SIG-M5 (cell line): ENCODE results near the gene ARIH2.
"Not testable (repeated sequence)": the region's sequence is repeated elsewhere in the genome, so short reads cannot be mapped to it uniquely, and the experiment has no call there.

ENCODE experiments used
- DNase-seq: peaks from one replicate; lab custom pipeline; 2025; lab: John Stamatoyannopoulos, UW

The ARIH2 gene

DNA sequence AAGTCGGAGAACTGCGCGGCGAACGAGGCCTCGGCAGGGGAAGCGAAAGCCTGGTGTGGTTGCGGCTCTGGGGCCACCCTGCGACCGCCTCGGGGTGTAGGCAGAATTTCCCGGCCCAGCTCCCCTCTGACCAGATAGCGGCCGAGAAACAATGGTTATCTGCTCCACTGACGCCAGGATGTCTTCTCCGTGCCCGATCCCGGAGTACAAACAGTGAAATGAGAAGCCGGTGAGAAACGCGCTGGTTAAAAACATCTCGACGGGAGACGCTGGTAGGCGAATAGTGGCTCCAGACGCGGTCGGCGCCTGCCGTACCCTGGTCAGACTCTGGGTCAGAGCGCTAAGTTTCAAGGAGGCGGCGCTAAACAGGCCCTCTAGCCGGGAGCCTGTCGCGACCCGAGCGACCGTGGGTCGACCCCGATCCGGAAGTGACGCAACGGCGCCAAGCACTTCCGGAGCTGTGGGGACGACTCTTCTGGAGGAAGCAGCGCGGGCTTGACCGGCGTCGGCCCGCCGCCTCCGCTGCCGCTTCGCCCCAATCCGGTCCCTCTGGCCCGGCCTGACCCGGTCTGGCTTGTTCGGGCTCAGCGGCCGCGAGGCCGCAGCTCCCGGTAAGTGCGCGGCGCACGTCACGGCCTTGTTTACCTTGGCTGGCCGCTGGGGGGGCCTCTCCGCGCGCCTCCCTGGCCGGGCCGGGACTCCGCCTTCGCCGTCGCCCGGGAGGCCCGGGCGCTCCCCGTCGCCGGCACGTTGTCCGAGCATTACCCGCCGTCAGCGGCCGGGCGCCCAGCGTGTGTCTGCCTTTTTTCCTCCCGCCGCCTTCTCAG, at the start of gene ARIH2:
ARIH2 (plus strand) TSS at position 455 of the 827 bp plus-strand sequence. CDS start 8,717 bp downstream, outside the sequence.
- peak; percentile 53 for DNase-seq

DNA sequence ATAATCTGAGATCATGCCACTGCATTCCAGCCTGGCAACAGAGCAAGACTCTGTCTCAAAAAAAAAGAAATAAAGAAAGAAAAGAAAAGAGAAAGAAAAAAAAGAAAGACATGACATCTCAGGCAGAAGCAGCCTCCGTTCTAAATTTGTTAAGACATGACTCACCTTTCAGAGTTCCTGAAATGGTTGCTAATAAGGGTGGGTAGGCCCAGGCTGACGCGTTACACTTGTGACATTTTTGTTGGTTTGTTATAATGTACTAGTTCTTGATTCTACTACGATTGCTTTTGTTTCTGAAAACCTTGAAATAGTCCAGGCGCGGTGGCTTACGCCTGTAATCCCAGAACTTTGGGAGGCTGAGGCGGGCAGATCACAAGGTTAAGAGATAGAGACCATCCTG, 41.0 kb upstream of the ARIH2 start:
- no peak for DNase-seq

DNA sequence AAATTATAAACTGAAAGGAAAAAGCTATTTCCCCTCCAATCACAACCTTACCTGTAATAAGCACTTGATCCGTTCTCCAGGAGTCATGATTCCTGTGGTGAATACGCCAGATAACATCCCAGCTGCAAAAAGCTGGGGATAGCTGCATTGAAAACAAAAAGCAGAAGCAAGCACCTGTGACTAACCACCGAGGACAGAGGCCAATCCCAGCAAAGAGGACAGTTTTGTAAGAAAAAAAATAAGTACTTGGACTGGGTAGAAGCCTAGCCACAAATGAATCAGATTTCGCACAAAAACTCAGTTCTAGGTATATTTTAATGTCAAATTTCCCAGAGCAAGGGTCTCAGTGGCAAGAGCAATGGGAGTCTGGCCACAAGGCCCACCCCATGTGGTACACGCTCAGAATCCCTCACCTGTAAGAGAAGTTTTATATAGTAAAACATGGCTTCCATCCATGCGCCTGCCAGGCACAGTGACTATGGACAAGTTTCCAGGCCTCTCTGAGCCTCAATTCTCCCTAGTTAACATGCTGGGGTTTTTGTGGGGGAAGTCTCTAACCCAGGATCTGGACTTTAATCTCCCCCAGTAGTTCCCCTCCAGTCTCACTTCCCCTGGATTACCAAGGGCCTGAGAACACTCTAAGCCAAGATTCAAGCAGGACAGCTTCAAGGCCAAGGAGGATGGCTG, 39.2 kb upstream of the ARIH2 start:
- DNase-seq: no peak

DNA sequence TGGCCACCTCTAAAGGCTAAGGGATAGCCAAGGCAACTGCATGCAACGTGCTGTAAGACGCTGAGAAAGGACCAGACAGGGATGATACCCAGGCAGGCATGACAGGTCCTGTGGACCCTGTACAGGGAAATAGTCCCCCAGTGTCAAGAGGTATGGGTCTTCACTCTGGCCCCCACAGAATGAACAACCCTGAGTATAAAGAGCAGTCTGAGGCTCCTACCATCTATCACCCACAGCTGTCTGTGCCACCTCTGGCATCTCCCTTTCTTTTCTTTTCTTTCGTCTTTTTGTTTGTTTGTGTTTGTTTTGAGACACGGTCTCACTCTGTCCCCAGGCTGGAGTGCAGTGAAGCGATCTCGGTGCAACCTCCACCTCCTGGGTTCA, 38.7 kb upstream of the ARIH2 start:
- DNase-seq: no peak

DNA sequence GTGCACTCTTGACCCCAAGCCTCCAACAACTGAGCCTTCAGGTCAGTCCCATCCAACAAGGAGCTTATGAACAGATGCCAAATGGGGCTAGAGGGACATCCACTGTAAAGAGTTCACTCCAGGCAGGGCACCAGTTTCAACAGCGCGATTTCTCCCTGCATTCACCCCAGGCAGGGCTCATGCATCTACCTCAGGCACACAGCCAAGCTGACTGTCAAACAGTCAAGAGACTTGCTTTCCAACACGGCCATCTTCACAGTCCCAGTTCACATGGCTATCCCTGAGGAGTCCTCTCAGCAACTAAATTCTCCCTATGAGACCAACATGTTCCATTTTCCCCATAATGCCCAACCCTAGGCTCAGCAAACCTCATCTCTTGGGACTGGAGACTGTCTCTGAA, 37.6 kb upstream of the ARIH2 start:
- DNase-seq: no peak

DNA sequence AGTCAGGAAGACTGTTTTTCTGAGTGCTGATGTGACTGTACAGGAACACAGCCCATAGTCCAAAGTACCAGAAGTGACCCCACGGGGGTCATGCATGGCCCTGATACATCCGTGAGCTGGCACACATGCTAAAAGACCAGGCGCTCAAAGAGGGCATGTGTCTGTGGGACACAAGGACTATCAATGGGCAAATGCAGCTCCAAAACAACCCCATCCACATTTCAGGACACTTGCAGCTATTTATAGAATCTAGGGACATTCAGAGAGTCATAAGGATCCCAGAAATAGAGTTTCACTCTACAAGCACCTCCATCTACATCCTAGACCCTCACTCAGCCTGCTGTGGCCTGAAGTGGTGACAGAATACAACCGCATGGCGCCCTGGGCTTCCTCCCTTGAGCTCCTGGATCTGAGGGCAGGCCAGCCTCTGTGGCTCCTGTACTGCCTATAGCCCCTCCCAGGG, 37.0 kb upstream of the ARIH2 start:
- no peak for DNase-seq

DNA sequence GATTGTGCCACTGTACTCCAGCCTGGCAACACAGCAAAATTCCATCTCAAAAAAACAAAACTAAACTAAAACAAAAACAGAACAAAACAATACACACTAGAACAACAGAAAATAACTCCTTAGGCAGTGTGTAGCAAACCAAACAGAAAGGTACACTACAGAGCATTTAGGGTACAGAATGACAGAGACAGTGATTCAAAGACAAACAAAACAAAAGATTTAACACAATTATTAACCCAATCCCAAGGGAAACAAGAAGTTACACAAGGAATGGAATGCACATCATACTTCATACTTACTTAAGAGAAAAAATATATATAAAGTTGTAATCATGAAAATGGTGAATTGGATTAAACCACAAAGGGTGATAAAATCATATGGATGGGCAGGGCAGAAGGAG, 32.9 kb upstream of the ARIH2 start:
- no peak for DNase-seq

DNA sequence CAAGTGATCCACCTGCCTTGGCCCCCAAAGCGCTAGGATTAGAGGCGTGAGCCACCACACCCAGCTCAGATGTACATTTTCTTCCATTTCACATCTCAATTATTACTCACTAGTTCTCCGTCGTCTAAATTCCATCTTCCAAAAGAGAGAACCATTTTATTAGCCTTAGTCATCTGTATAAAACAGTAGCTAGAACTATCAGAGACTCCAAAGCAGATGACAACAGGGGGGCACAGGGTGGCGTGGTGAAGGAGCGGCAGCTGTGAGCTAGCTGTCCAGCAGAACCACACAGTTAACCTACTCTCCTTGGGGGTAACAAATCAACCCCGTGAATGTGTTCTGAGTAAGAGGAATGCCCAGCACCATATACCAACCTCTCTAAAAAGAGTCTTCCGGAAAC, 27.0 kb upstream of the ARIH2 start:
- no peak for DNase-seq

DNA sequence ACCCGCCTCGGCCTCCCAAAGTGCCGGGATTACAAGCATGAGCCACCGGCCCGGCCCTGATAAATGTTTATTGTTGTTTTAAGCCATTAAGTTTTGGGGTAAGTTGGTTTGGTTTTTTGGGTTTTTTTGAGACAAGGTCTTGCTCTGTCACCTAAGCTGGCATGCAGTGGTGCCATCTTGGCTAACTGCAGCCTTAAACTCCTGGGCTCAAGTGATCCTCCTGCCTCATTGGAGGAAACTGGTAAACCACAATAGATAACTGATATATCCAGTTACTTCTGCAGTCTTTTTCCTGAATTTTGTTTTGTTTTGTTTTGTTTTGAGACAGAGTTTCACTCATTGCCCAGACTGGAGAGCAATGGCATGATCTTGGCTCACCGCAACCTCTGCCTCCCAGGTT, 24.1 kb upstream of the ARIH2 start:
- no peak for DNase-seq

DNA sequence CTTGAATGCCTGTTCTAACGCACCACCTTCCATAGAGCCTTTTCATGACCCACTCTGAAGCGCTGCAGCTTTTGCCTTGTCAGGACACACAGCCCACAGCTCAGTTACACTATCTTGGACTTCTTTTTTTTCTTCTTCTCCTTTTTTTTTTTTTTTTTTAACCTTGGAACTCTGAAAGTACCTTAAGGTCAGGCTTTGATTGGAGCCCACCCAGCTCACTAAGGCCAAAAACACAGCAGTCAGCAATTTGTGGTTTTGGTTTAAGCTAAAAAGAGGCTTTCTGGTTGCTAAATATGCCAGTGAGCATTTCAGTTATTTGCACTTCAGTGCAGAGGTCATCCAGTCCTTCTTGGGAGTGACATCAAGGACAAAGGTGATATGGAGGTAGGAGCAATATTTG, 21.7 kb upstream of the ARIH2 start:
- no peak for DNase-seq

DNA sequence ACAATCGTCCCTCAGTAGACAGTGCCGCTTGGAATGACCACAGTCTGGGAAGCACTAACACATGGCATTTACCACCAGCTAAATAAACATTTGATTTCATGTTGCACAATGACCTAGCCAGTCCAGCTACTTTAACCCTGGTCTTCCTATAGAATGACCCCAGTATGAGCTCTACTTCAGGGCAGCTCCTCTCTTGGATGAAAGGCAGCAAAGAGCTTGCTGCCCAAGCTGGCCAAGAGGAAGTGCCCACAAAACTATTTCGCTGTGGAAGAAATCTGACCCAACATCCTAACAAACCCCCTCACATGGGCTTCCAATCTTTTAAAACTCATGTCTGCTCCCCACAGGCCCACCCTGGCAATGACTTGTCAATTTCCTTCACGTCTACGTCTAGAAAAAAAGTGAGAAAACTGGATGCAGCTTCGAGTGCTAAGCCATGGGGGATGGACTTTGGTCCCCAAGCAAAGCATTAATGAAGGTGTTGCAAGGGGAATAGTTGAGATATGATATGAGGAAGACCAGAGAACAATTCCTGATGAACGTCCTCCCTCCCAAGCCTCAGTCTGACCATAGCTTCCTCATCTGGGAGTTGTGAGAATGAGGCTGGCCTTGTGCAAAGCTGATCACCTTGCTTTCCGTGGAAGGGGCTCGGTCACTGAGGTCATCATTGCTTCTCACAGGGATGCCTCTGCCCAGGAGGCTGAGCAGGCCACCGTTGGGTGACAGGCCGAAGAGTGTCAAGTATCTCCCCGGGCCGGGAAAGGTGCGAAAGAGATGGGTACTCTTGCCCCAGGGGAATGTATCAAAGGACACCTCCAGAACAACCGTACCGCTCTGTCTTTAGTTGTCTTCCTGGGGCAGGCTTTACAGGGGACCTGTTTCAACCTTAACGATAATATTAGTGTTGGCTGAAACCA, 20.9 kb upstream of the ARIH2 start:
- DNase-seq: no peak

DNA sequence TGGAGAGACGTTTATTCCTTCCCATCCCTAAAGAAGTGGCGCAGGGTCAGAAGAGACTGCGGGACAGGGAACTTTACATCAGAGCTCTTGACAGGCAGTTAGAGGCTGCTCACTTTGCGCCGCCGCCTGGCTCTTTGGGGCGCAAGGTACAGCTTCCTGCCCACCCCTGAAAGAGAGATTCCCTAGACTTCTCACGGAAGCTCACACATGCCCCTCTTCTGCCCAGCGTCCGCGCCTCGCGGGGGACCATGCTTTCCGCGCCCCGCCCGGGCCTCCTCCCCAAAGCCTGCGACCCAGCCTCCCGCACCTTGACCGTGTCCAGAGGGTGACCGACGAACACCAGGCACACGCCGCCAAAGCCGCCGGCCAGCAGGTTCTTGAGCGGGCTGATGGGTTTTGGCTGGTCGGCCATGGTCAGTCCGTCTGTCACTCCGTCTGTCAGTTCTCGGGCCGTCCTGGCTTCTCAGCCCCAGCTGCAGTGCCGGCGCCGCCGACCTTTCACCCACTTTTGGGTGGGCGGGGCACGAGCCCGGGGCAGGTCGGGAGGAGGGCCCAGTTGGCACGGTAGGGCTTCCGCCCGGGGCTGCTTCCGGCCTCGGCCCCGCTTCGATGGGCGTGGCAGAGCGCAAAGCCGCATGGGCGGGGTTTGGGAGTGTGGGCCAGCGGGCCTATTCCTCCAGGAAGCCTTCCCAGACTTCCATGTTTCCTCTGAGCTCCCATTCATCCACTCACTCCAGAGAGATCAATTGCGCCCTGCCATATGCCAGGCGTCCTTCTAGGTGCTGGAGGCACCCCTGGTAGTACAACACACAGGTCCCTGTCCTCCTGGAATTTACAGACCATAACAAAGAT, 20.0 kb upstream of the ARIH2 start, which contains the start of gene SLC25A20:
SLC25A20 (minus strand) TSS at position 500 of the 852 bp plus-strand sequence; CDS start at position 412, 88 bp downstream.
- no peak for DNase-seq

DNA sequence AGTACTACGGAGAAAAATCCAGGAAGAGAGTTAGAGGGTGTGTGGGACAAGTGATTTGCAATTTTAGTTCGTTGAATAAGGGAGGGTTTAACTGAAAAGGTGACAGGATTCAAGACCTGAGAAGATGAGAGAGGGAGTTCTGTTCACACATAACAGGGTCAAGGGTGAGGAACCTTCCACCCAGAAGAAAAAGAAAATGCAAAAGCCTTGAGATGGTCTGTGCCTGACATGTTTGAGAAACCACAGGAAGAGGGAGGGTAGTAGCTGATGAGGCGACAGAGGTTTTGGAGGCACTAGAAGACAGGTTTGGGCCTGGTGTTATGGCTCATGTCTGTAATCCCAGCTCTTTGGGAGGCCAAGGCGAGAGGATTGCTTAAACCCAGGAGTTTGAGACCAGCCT, 19.4 kb upstream of the ARIH2 start:
- DNase-seq: no peak

DNA sequence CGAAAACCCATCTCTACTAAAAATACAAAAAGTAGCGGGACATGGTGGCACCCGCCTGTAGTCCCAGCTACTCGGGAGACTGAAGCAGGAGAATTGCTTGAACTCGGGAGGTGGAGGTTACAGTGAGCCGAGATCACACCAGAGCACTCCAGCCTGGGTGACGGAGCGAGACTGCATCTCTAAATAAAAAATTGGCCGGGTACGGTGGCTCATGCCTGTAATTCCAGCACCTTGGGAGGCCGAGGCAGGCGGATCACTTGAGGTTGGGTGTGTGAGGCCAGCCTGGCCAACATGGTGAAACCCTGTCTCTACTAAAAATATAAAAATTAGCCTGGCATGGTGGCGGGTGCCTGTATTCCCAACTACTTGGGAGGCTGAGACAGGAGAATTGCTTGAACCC, 11.6 kb upstream of the ARIH2 start:
- DNase-seq: not testable (repeated sequence)

DNA sequence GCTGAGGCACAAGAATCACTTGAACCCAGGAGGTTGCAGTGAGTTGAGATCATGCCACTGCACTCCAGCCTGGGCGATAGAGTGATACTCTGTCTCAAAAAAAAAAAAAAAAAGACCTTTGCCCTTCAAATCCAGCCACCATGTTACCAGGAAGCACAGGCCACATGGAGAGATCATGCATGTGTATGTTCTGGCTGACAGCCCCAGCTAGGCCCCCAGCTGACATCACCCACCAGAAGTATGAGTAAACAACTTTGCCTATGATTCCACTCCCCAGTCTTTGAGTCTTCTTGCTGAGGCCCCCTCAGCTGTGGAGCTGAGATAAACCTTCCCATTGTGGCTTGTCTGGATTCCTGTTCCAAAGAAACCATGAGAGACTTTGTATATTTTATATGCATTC, 3.3 kb upstream of the ARIH2 start:
- no peak for DNase-seq

DNA sequence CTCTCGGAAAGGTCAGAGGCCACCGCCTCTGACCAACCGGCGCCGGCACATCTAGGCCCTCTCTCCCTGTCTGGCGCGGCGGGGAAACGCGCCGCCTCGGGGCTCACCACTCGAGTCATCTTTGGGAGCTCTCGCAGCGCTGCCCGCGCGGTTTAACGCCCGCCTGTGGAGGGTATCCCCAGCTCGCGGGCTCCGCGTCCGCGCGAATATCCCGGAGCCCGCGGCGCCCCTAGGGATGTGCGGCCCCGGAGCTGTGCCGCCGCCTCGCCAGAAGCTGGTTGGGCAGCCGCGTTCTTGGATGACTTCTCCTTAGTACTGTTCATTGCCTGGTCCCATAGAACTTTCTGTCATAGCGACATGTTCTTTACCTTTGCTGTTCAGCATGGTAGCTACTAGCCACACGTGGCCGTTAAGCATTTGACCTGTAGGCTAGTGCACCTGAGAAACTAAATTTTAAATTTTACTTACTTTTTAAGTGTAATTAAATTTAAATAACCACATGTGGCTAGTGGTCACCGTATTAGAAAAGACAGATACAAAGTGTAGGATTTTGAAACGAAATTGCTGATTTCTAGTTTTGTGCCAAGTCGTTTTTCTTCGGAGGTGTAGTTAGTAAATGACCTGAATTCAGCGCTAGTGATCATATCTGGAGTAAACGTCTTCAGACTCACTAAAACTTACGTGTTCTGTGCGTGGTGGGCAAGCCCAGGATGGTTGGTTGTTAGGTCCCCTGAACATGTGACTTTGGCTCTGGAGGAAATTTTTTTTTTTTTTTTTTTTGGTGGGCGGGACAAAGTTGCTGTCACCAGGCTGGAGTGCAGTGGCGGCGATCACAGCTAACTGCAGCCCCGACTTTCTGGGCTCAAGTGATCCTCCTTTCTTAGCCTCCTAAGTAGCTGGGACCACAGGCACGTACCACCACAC, 835 bp downstream of the ARIH2 start:
- DNase-seq: peak; percentile 59

DNA sequence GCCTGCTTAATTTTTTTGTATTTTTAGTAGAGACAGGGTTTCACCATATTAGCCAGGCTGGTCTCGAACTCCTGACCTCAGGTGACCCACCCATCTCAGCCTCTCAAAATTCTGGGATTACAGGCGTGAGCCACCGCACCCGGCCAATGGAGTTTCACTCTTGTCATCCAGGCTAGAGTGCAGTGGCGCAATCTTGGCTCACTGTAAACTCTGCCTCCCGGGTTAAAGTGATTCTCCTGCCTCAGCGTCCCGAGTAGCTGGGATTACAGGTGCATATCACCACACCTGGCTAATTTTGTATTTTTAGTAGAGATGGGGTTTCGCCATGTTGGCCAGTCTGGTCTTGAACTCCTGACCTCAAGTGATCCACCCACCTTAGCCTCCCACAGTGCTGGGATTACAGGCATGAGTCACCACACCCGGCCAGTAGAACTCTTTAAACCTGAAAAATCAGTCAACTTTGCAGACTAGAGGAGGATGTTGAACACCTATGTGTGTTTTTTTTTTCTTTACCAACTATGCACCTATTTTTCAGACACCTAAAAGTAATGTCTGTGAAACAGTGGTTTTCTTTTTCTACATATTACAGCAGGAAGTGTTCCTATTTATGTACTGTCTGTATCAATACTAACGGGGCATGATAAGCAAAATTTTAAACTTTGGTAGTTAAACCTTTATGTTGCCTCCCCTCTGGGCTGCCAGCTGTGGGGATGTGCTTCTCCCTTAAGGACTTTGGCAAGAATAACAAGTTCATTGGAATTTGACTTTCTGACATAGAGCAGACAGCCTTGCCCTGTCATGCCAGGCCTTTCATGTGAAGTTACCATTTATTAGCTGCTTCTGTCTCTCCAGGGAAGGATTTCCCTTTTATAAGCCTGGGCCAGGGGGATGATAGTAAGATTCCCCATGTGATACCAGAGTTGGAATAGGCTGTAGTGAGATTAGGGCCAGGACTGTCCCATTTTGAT, 8.1 kb downstream of the ARIH2 start:
- no peak for DNase-seq

DNA sequence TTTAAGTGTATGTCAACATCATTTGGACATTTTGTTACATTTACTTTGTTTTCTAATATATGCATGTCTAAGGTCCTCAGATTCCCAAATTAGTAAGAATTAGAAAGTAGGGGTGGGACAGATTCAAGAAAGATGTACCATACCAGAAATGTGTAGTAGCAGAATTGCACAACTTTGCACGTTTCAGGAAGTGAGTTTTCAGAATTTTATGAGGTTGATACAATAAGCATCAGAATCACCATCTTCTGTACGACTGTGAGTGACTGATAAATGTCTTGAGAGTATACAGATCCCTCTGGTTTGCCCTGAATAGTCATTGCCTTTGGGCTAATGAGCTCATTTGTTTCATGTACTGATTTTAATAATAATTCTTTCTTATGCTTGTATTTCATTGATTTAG, 9.3 kb downstream of the ARIH2 start:
- peak; percentile 39 for DNase-seq

DNA sequence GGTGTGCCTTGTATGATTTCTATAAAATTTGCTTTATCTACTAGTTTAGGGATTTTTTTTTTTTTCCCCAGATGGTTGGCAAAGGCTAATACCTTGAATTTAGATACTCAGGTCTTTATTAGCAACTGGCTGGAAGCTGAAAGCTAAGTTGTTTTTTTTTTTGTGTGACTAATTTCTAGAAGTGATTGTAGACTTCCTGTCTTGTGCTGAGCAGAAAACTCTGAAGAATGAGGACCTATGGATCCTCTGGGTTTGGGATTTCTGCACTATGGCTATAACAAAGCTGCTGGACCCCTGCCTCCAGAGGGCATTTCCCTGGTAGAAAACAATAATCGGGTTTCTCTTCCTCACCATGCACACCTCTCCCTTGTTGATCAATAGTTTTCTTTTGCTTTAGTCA, 10.0 kb downstream of the ARIH2 start:
- no peak for DNase-seq
